Calu3 (cell line): Measurements from ENCODE around the gene FUT7. TPM values are rescaled to one million over a fixed set of nuclear protein-coding genes. Genes with fewer than 3 reads are reported as not detected.

Experiments used
- BruUV-seq: library from RNA; stranded (reverse); fragments of 400-500 nt; replicated peaks from 2 replicates; lab custom pipeline; 2021; lab: Mats Ljungman, UMichigan
- CTCF ChIA-PET: fragments of 300-600 bp; sonication (Branson Sonifier 250); formaldehyde crosslinking; loops from one replicate; lab custom pipeline; 2022; ENCODE audit warnings: antibody characterized with exemption; lab: Charles Lee
- DNase-seq: peaks from one replicate; pipeline ENCODE4 v3.0.0; 2022
- H3K27ac Mint-ChIP-seq: one replicate; pipeline ENCODE4 v1.8.0; 2022; ENCODE audit warnings: mixed read lengths; ENCODE audit not compliant: unreplicated experiment
- H3K27me3 Mint-ChIP-seq: one replicate; pipeline ENCODE4 v1.8.0; 2022; ENCODE audit warnings: mixed read lengths; ENCODE audit not compliant: unreplicated experiment
- H3K36me3 Mint-ChIP-seq: one replicate; pipeline ENCODE4 v1.8.0; 2022; ENCODE audit warnings: mild to moderate bottlenecking, moderate library complexity, mixed read lengths; ENCODE audit not compliant: insufficient read depth, unreplicated experiment
- H3K4me1 Mint-ChIP-seq: one replicate; pipeline ENCODE4 v1.8.0; 2022; ENCODE audit warnings: mild to moderate bottlenecking, low read depth, mixed read lengths; ENCODE audit not compliant: unreplicated experiment
- H3K4me3 Mint-ChIP-seq: one replicate; pipeline ENCODE4 v1.8.0; 2022; ENCODE audit warnings: mild to moderate bottlenecking, low read depth, moderate library complexity, mixed read lengths; ENCODE audit not compliant: unreplicated experiment
- H3K9me3 Mint-ChIP-seq: one replicate; pipeline ENCODE4 v1.8.0; 2022; ENCODE audit warnings: low read depth, mixed read lengths; ENCODE audit not compliant: unreplicated experiment
- intact Hi-C: fragments of 100-400 bp; cut with micrococcal nuclease; formaldehyde crosslinking; loops from one replicate; pipeline ENCODE4 v1.10.0; 2022; ENCODE audit not compliant: unreplicated experiment
- total RNA-seq: library from RNA; stranded (reverse); gene quantifications from 2 replicates; pipeline ENCODE4 v1.2.3, GENCODE V29; 2022
- TF ChIP-seq, protein P1 (sequence below): fragments of 200-600 bp; IDR thresholded peaks from one replicate; pipeline ENCODE4 v1.8.0; 2022; ENCODE audit warnings: antibody characterized with exemption; ENCODE audit not compliant: unreplicated experiment

Gene FUT7
- total RNA-seq, 1 experiment from 2014 or later = not detected

DNA sequence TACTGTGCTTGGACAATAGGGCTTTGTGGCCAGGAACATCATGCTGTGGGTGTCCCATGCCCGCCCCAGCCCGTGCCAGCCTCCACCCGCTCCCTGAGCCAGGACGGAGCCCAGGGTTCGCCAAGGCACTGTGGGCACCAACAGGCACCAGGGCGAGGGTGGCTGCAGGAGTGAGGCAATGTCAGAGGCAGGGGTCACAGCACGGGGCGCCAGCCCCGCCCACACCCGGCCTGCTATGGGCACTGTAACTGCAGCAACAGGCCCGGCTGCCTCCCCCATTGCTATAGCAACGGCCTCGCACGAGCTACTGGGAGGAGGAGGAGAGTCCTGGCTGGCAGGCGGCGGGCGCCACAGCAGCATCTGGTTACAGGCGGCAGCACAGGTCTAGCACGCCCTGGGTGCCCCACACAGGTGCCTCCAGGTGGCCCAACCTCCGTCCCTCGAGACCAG lies 6.3 kb downstream of the FUT7 start:
- no peaks in the 10 kb centered on the region for H3K9me3 Mint-ChIP-seq
- H3K27ac Mint-ChIP-seq = no peak overlapping the region
- H3K27me3 Mint-ChIP-seq = no peaks in the 10 kb centered on the region
- TF ChIP-seq, protein P1, sequence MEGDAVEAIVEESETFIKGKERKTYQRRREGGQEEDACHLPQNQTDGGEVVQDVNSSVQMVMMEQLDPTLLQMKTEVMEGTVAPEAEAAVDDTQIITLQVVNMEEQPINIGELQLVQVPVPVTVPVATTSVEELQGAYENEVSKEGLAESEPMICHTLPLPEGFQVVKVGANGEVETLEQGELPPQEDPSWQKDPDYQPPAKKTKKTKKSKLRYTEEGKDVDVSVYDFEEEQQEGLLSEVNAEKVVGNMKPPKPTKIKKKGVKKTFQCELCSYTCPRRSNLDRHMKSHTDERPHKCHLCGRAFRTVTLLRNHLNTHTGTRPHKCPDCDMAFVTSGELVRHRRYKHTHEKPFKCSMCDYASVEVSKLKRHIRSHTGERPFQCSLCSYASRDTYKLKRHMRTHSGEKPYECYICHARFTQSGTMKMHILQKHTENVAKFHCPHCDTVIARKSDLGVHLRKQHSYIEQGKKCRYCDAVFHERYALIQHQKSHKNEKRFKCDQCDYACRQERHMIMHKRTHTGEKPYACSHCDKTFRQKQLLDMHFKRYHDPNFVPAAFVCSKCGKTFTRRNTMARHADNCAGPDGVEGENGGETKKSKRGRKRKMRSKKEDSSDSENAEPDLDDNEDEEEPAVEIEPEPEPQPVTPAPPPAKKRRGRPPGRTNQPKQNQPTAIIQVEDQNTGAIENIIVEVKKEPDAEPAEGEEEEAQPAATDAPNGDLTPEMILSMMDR = no peak
- CTCF ChIA-PET = interaction anchor here (0.7 to 1.4 kb wide), 2 partner anchors 65 to 78 kb away, joined by 3 to 4 read pairs; no protein-coding TSS in a partner anchor
- no peak overlapping the region for H3K4me3 Mint-ChIP-seq
- peaks cover 31% of the 10 kb centered on the region for H3K36me3 Mint-ChIP-seq
- intact Hi-C loops = no loop called here
- peak; percentile 84 for DNase-seq
- no peaks in the 10 kb centered on the region for H3K4me1 Mint-ChIP-seq
- BruUV-seq = no TSS peak

DNA sequence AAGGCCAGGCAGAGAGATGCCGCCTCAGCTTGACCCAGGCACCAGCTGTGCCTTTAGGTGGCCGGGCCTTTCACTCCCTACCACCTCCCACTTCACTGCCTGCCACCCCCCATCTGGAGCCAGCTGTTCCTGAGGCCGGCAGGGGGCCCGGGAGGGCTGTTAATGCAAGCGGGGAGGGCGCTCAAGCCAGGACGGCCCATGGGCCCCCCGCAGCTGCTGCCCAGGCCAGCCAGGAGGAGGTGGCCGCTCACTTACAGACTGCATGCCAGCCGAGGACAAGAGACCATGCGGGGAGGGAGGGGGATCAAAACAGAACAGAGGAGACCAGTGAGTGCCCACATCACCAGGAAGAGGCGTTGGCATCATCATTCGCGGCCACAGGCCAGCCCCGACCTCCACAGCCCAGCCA lies 8.3 kb downstream of the FUT7 start:
- BruUV-seq = no TSS peak
- H3K27me3 Mint-ChIP-seq = no peaks in the 10 kb centered on the region
- intact Hi-C loops = no loop called here
- no peak overlapping the region for H3K27ac Mint-ChIP-seq
- no peak for DNase-seq
- CTCF ChIA-PET = no interaction called here
- H3K9me3 Mint-ChIP-seq = no peaks in the 10 kb centered on the region
- peaks cover 25% of the 10 kb centered on the region for H3K36me3 Mint-ChIP-seq
- no peak overlapping the region for H3K4me3 Mint-ChIP-seq
- TF ChIP-seq, protein P1 = no peak
- no peaks in the 10 kb centered on the region for H3K4me1 Mint-ChIP-seq

DNA sequence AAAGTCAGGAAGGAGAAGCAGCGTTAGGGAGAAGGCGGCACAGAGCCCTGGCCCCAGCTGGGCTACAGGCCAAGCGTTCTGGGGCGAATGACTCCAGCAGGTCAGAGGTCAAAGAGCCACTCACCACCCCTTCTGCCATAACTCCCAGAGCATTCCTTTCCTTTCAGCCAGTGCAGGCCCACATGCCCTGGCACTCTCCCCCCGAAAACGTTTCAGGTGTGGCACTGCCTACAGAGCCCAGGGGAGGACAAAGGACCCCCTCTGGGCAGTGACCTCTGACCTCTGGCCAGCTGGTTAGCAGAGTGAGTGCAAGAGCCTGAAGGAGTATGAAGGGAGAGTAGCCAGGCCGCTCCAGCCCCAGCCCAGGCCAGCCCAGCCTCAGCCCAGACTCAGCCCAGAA lies 8.7 kb downstream of the FUT7 start:
- H3K9me3 Mint-ChIP-seq = no peaks in the 10 kb centered on the region
- H3K4me3 Mint-ChIP-seq = no peak overlapping the region
- H3K27me3 Mint-ChIP-seq = no peaks in the 10 kb centered on the region
- TF ChIP-seq, protein P1 = no peak
- CTCF ChIA-PET = no interaction called here
- no peak overlapping the region for H3K27ac Mint-ChIP-seq
- H3K4me1 Mint-ChIP-seq = no peaks in the 10 kb centered on the region
- no peak for DNase-seq
- intact Hi-C loops = no loop called here
- no TSS peak for BruUV-seq
- H3K36me3 Mint-ChIP-seq = peaks cover 23% of the 10 kb centered on the region

DNA sequence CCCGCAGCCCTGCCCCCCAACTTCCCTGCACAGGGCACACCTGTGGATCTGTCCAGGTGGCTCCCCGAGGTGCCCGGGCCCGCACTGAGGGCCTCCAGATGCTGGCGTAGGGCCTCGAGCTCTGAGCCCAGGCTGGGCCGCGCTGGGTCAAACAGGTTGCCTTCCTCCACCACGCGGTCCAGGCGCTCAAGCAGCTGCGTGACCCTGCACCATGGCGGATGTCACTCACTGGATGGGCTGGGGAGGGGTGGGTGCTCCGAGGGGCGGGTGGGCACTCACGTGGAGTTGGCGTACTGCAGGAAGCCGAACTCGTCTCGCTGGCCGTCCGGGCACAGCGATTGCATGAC lies 9.3 kb downstream of the FUT7 start:
- intact Hi-C loops = no loop called here
- CTCF ChIA-PET = no interaction called here
- no peak for DNase-seq

More for the DNA sequence above, 9.3 kb downstream of the FUT7 start:
- TF ChIP-seq, protein P1 = no peak
- H3K4me3 Mint-ChIP-seq = no peak overlapping the region
- no TSS peak for BruUV-seq
- H3K27ac Mint-ChIP-seq = no peak overlapping the region
- H3K36me3 Mint-ChIP-seq = peaks cover 23% of the 10 kb centered on the region
- no peaks in the 10 kb centered on the region for H3K4me1 Mint-ChIP-seq
- no peaks in the 10 kb centered on the region for H3K27me3 Mint-ChIP-seq
- H3K9me3 Mint-ChIP-seq = no peaks in the 10 kb centered on the region
